HCT116 (cell line): ENCODE data around the gene MRPL44. TPM values are rescaled to one million over a fixed set of nuclear protein-coding genes. Genes with fewer than 3 reads are reported as not detected.

Experiments used
- total RNA-seq: library from RNA; stranded (reverse); gene quantifications from one replicate; pipeline ENCODE4 v1.2.1, GENCODE V29; 2021; ENCODE audit not compliant: unreplicated experiment

Gene MRPL44
- total RNA-seq, 1 experiment from 2014 or later, result 45.8 TPM

Other genes with a start within 250 kb of the MRPL44 start
- 185 TPM for gene AP1S3, start 119.9 kb upstream of the MRPL44 start, total RNA-seq
- 44.7 TPM for gene WDFY1, start 12.1 kb upstream of the MRPL44 start, total RNA-seq
- gene SERPINE2, start 81.8 kb downstream of the MRPL44 start, total RNA-seq, result 93.3 TPM